Adrenal gland (tissue), 5 donors: ENCODE data around the gene ZNF76.

Experiments
- POLR2A ChIP-seq, 2 donors: fragments of 450-650 bp; IDR thresholded peaks; one replicate each; pipeline ENCODE4 v1.6.1; 2017; ENCODE audit warnings: antibody characterized with exemption in 2 of 2, mild to moderate bottlenecking in 2 of 2, moderate library complexity in 1 of 2
- TF ChIP-seq, protein P1 (sequence below), 6 experiments: fragments of 450-650 bp in 4 of 6; fragments of 200-600 bp in 2 of 6; sonication (generic) in 1 of 6; IDR thresholded peaks; 1 replicate in 5 of 6; 2 replicates in 1 of 6; pipeline versions ENCODE4 v1.5.1 to v1.8.0; 2016 to 2021; ENCODE audit warnings: antibody characterized with exemption in 6 of 6, mild to moderate bottlenecking in 2 of 6, moderate library complexity in 1 of 6
- donor health status: DM: no; HTN: no; CAD: no.

DNA sequence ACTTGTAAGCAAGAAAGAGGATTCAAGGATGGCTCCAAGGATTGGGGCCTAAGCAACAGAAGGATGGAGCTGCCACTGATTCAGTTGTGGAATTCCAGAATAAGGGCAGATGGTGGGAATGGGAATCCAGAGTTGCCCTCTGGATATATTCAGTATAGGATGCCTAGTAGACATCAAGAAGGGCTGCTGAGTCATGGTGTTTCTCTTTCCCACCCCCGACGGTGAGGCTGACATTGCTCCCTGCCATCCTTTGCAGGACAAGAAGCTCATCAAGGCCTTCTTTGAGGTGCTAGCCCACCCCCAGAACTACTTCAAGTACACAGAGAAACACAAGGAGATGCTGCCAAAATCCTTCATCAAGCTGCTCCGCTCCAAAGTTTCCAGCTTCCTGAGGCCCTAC lies 11.2 kb upstream of the ZNF76 start:
- TF ChIP-seq, protein P1, sequence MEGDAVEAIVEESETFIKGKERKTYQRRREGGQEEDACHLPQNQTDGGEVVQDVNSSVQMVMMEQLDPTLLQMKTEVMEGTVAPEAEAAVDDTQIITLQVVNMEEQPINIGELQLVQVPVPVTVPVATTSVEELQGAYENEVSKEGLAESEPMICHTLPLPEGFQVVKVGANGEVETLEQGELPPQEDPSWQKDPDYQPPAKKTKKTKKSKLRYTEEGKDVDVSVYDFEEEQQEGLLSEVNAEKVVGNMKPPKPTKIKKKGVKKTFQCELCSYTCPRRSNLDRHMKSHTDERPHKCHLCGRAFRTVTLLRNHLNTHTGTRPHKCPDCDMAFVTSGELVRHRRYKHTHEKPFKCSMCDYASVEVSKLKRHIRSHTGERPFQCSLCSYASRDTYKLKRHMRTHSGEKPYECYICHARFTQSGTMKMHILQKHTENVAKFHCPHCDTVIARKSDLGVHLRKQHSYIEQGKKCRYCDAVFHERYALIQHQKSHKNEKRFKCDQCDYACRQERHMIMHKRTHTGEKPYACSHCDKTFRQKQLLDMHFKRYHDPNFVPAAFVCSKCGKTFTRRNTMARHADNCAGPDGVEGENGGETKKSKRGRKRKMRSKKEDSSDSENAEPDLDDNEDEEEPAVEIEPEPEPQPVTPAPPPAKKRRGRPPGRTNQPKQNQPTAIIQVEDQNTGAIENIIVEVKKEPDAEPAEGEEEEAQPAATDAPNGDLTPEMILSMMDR (IDR thresholded peaks at IDR 0.05) = no peak
- TF ChIP-seq POLR2A (IDR thresholded peaks at IDR 0.05) = no peak
